ENCODE results near the gene MMRN2.

DNA sequence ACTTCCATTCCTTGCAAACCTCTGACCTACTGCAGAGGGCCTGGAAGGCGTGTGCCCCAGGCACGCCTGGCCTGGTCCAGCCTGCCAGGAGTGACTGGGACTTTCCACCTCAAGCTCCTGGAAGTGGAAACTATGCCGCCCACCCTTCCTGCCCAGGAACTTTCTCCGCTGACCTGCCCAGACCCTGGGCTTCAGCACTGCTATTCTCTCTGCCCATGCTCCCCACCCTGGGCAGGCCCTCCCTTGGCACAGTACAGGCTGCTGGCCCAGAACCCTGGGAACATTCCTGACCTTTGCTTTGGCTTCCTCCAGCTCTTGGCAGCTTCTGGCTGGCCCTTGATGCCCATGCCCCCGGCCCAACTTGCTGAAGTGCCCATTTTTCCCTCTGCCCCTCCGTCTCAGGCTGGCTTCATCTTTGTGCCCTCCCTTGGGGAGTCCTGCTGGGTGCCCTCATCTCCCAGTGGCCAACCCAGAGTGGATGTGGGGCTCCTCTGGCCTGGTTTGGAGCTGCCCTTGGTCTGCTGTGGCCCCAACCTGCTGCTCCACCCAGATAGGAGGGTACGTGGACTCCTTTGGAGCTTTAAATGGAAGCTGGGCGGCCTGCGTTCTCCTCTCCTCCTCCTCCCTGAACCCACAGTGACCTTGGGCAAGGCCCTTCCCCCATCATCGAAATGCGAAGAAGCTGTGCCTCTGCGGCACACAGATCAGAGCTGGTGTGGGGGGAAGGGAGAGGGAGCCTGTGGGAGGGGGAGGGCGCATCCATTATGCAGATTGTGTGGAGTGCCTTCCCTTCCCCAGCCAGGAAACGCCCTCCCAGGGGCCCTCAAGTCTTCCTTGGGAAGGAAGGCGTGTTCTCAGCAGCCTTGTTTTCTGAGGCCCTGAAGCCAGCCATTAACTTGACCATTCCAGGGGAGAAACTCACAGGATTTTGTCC lies 3.4 kb downstream of the MMRN2 start:
- TF ChIP-seq TAF1 (IDR thresholded peaks at IDR 0.05; ENCODE audit: borderline replicate concordance, low read depth, low read length) (no peak), POLR2A (IDR thresholded peaks at IDR 0.05; ENCODE audit: low read depth, low read length) (no peak), POLR2AphosphoS5 (IDR thresholded peaks at IDR 0.05; ENCODE audit: low read depth, low read length) (no peak)
